ENCODE data around the gene AUTS2.

DNA sequence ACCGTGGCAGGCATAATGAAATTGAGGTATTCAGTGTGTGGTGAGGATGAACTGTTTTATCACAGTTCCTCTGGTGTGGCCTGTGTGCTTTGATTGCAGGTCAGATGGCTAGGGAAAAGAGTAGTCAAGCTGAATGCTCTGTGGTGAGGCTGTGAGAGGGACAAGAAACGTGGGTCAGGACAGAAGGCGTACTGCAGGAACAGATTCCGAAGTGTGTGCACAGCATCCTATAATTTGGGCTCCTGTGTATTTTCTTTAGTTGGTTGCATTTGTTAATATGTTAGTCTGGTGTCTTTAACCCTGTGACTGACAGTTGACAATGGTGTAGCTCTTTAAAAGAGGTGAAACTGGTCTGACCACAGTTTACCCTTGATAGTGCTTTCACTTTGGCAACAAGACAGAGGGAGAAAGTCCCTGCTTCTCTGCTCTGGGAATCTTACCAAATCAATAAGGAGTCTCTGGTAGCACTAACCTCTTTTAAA is 76.5 kb downstream of the AUTS2 start:
- no peak for TF ChIP-seq EZH2 (IDR thresholded peaks at IDR 0.05; ENCODE audit: insufficient read depth, poor library complexity, severe bottlenecking)
- no peak for TF ChIP-seq EZH2phosphoT487 (IDR thresholded peaks at IDR 0.05; ENCODE audit: insufficient read depth, low read depth)

Measured in GM23248 (cell line).